ENCODE measurements around the gene GDI2. TPM values are rescaled to one million over a fixed set of nuclear protein-coding genes. Genes with fewer than 3 reads are reported as not detected.
"Not testable (repeated sequence)": the region's sequence is repeated elsewhere in the genome, so short reads cannot be mapped to it uniquely, and the experiment has no call there.

Gene GDI2
- total RNA-seq, 4 donors from 2014 or later = 122 to 270 (median 203) TPM

- Histone ChIP-seq H3K4me1 (peaks cover 0 to 7% (median 3%) of the 10 kb centered on the region in 4 donors), H3K4me3 (no peak overlapping the region), H3K27me3 (no peaks in the 10 kb centered on the region), H3K9me3 (no peaks in the 10 kb centered on the region), H3K36me3 (no peaks in the 10 kb centered on the region), H3K27ac (no peak overlapping the region)
- in situ Hi-C loops (cut with MboI; ENCODE audit: low pct_ligation_motif_present in 1 of 4, low pct_unique_long_range_greater_than_20kb in 1 of 4, low sequenced_read_pairs in 3 of 4) (no loop called here), intact Hi-C loops (cut with DNase I; ENCODE audit: low total_unique reads) (no loop called here)
- TF ChIP-seq EP300 (IDR thresholded peaks at IDR 0.05; ENCODE audit: low read depth) = no peak
- TF ChIP-seq CTCF (IDR thresholded peaks at IDR 0.05) = no peak
- TF ChIP-seq POLR2AphosphoS5 (IDR thresholded peaks at IDR 0.05) = no peak
- TF ChIP-seq POLR2A (IDR thresholded peaks at IDR 0.05) = no peak
- 82 to 90% methylated on average over 8 to 13 of the region's 14 CpGs for WGBS, 2 donors (ENCODE audit: low coverage in 1 of 2)
- DNase-seq = no peak
Measured at GRCh38 chr10:5830629-5831445, 17.6 kb upstream of the GDI2 start.

GRCh38 chr10:5829267-5829666 lies 16.0 kb upstream of the GDI2 start:
- no peaks in the 10 kb centered on the region for H3K9me3 ChIP-seq
- H3K36me3 ChIP-seq = no peaks in the 10 kb centered on the region
- intact Hi-C loops (cut with DNase I; ENCODE audit: low total_unique reads) = loop anchor here (5.0 kb wide), 1 partner anchor 972 kb away; no protein-coding TSS in a partner anchor
- TF ChIP-seq EP300 (IDR thresholded peaks at IDR 0.05; ENCODE audit: low read depth) (no peak), CTCF (IDR thresholded peaks at IDR 0.05) (no peak), POLR2A (IDR thresholded peaks at IDR 0.05) (no peak), POLR2AphosphoS5 (IDR thresholded peaks at IDR 0.05) (no peak)
- no peak overlapping the region for H3K27ac ChIP-seq
- WGBS, 2 donors (ENCODE audit: low coverage in 1 of 2) = 93 to 97% methylated on average over 9 of the region's 9 CpGs
- no peak for DNase-seq
- in situ Hi-C loops (cut with MboI; ENCODE audit: low pct_ligation_motif_present in 1 of 4, low pct_unique_long_range_greater_than_20kb in 1 of 4, low sequenced_read_pairs in 3 of 4) = no loop called here
- H3K4me1 ChIP-seq = peaks cover 0 to 7% (median 3%) of the 10 kb centered on the region in 4 donors
- no peak overlapping the region for H3K4me3 ChIP-seq
- H3K27me3 ChIP-seq = no peaks in the 10 kb centered on the region

- Histone ChIP-seq H3K27me3 (no peaks in the 10 kb centered on the region), H3K4me1 (peaks cover 0 to 7% (median 3%) of the 10 kb centered on the region in 4 donors), H3K27ac (no peak overlapping the region), H3K9me3 (no peaks in the 10 kb centered on the region), H3K4me3 (no peak overlapping the region), H3K36me3 (no peaks in the 10 kb centered on the region)
- DNase-seq = no peak
- TF ChIP-seq POLR2AphosphoS5 (IDR thresholded peaks at IDR 0.05) = no peak
- TF ChIP-seq POLR2A (IDR thresholded peaks at IDR 0.05) = no peak
- TF ChIP-seq CTCF (IDR thresholded peaks at IDR 0.05) = no peak
- TF ChIP-seq EP300 (IDR thresholded peaks at IDR 0.05; ENCODE audit: low read depth) = no peak
- intact Hi-C loops (cut with DNase I; ENCODE audit: low total_unique reads) = loop anchor here (5.0 kb wide), 1 partner anchor 971 kb away; no protein-coding TSS in a partner anchor
- 80 to 88% methylated on average over 1 to 16 of the region's 16 CpGs for WGBS, 2 donors (ENCODE audit: low coverage in 1 of 2)
- in situ Hi-C loops (cut with MboI; ENCODE audit: low pct_ligation_motif_present in 1 of 4, low pct_unique_long_range_greater_than_20kb in 1 of 4, low sequenced_read_pairs in 3 of 4) = no loop called here
Measured at GRCh38 chr10:5828725-5829124, 15.5 kb upstream of the GDI2 start.

- no peak overlapping the region for H3K4me3 ChIP-seq
- TF ChIP-seq POLR2A (IDR thresholded peaks at IDR 0.05) (no peak), POLR2AphosphoS5 (IDR thresholded peaks at IDR 0.05) (no peak), CTCF (IDR thresholded peaks at IDR 0.05) (no peak)
- no peak for DNase-seq
- H3K27ac ChIP-seq = no peak overlapping the region
- in situ Hi-C loops (cut with MboI; ENCODE audit: low pct_ligation_motif_present in 1 of 4, low pct_unique_long_range_greater_than_20kb in 1 of 4, low sequenced_read_pairs in 3 of 4) (no loop called here), intact Hi-C loops (cut with DNase I; ENCODE audit: low total_unique reads) (loop anchor here (1.0 to 5.0 kb wide), 2 partner anchors 42 to 971 kb away; no protein-coding TSS in a partner anchor)
- no peaks in the 10 kb centered on the region for H3K9me3 ChIP-seq
- no peaks in the 10 kb centered on the region for H3K27me3 ChIP-seq
- 84 to 89% methylated on average over 6 of the region's 6 CpGs for WGBS, 2 donors (ENCODE audit: low coverage in 1 of 2)
- H3K4me1 ChIP-seq = peaks cover 0 to 3% (median 2%) of the 10 kb centered on the region in 4 donors
- H3K36me3 ChIP-seq = no peaks in the 10 kb centered on the region
Measured at GRCh38 chr10:5827841-5828240, 14.6 kb upstream of the GDI2 start.

GRCh38 chr10:5826511-5826910 lies 13.3 kb upstream of the GDI2 start:
- H3K27me3 ChIP-seq; H3K9me3 ChIP-seq; H3K4me3 ChIP-seq; DNase-seq; H3K4me1 ChIP-seq; H3K27ac ChIP-seq; in situ Hi-C loops (cut with MboI; ENCODE audit: low pct_ligation_motif_present in 1 of 4, low pct_unique_long_range_greater_than_20kb in 1 of 4, low sequenced_read_pairs in 3 of 4); H3K36me3 ChIP-seq: not testable (repeated sequence)
- intact Hi-C loops (cut with DNase I; ENCODE audit: low total_unique reads) = loop anchor here (5.0 kb wide), 1 partner anchor 969 kb away; no protein-coding TSS in a partner anchor
- 92 to 100% methylated on average over 2 to 6 of the region's 6 CpGs for WGBS, 2 donors (ENCODE audit: low coverage in 1 of 2)

All from transverse colon (tissue), 4 donors.